ENCODE data around the gene DDX6. TPM values are rescaled to one million over a fixed set of nuclear protein-coding genes. Genes with fewer than 3 reads are reported as not detected.
"Not testable (repeated sequence)": the region's sequence is repeated elsewhere in the genome, so short reads cannot be mapped to it uniquely, and the experiment has no call there.

The DDX6 gene
- polyA plus RNA-seq, 1 donor from 2014 or later: 76.1 TPM

- no peaks in the 10 kb centered on the region for H3K36me3 ChIP-seq (ENCODE audit: insufficient read depth, low read length)
- no peaks in the 10 kb centered on the region for H3K9me2 ChIP-seq (ENCODE audit: insufficient read depth, low read length)
- no peak overlapping the region for H3K4me3 ChIP-seq (ENCODE audit: low read length)
- no peak overlapping the region for H3K9ac ChIP-seq (ENCODE audit: low read length)
- no peaks in the 10 kb centered on the region for H3K79me2 ChIP-seq (replicated peaks; ENCODE audit: insufficient read depth, low read length)
- H3K27ac ChIP-seq (ENCODE audit: low read length): no peak overlapping the region
- H3K9me3 ChIP-seq (ENCODE audit: low read length): no peaks in the 10 kb centered on the region
- no peak overlapping the region for H3K4me2 ChIP-seq (ENCODE audit: low read length)
- no peaks in the 10 kb centered on the region for H3F3A ChIP-seq (ENCODE audit: insufficient read depth, low read length, poor library complexity, severe bottlenecking)
- no peaks in the 10 kb centered on the region for H3K27me3 ChIP-seq (ENCODE audit: insufficient read depth, low read depth, low read length)
- no peak for TF ChIP-seq EZH2 (IDR thresholded peaks at IDR 0.05; ENCODE audit: borderline replicate concordance, insufficient read depth, low read length, poor library complexity, severe bottlenecking)
- no peak for TF ChIP-seq EP300 (conservative IDR thresholded peaks at IDR 0.05; ENCODE audit: poor library complexity, severe bottlenecking)
- TF ChIP-seq MXI1 (conservative IDR thresholded peaks at IDR 0.05; ENCODE audit: poor library complexity, severe bottlenecking): no peak
- TF ChIP-seq POLR2AphosphoS5 (IDR thresholded peaks at IDR 0.05): no peak
- TF ChIP-seq TAF1 (IDR thresholded peaks at IDR 0.05; ENCODE audit: low read depth): no peak
- no peak for TF ChIP-seq CTCF (IDR thresholded peaks at IDR 0.05; ENCODE audit: poor library complexity, severe bottlenecking)
- no peak for TF ChIP-seq RAD21 (conservative IDR thresholded peaks at IDR 0.05)
- no peak for TF ChIP-seq REST (IDR thresholded peaks at IDR 0.05; ENCODE audit: borderline replicate concordance)
- TF ChIP-seq SMC3 (conservative IDR thresholded peaks at IDR 0.05; ENCODE audit: poor library complexity): no peak
- no peak overlapping the region for H2AFZ ChIP-seq (ENCODE audit: low read depth, low read length)
- H4K20me1 ChIP-seq (ENCODE audit: insufficient read depth): no peaks in the 10 kb centered on the region
These were observed 76.1 kb downstream of the DDX6 start for GRCh38 chr11:118714816-118715215.

GRCh38 chr11:118714416-118714815 lies 76.5 kb downstream of the DDX6 start:
- not testable (repeated sequence) for H3K4me3 ChIP-seq (ENCODE audit: low read length); H3F3A ChIP-seq (ENCODE audit: insufficient read depth, low read length, poor library complexity, severe bottlenecking); H3K9ac ChIP-seq (ENCODE audit: low read length); H3K79me2 ChIP-seq (replicated peaks; ENCODE audit: insufficient read depth, low read length); H3K9me2 ChIP-seq (ENCODE audit: insufficient read depth, low read length); H3K9me3 ChIP-seq (ENCODE audit: low read length); H3K36me3 ChIP-seq (ENCODE audit: insufficient read depth, low read length); H3K27ac ChIP-seq (ENCODE audit: low read length); H3K27me3 ChIP-seq (ENCODE audit: insufficient read depth, low read depth, low read length); H4K20me1 ChIP-seq (ENCODE audit: insufficient read depth); H2AFZ ChIP-seq (ENCODE audit: low read depth, low read length); H3K4me2 ChIP-seq (ENCODE audit: low read length)

- Histone ChIP-seq H3K9ac (ENCODE audit: low read length) (no peak overlapping the region), H3K9me2 (ENCODE audit: insufficient read depth, low read length) (no peaks in the 10 kb centered on the region), H3K27me3 (ENCODE audit: insufficient read depth, low read depth, low read length) (no peaks in the 10 kb centered on the region), H3F3A (ENCODE audit: insufficient read depth, low read length, poor library complexity, severe bottlenecking) (no peaks in the 10 kb centered on the region), H3K36me3 (ENCODE audit: insufficient read depth, low read length) (no peaks in the 10 kb centered on the region), H3K4me3 (ENCODE audit: low read length) (no peak overlapping the region), H2AFZ (ENCODE audit: low read depth, low read length) (no peak overlapping the region), H3K79me2 (replicated peaks; ENCODE audit: insufficient read depth, low read length) (no peaks in the 10 kb centered on the region), H3K9me3 (ENCODE audit: low read length) (no peaks in the 10 kb centered on the region), H4K20me1 (ENCODE audit: insufficient read depth) (no peaks in the 10 kb centered on the region), H3K4me2 (ENCODE audit: low read length) (no peak overlapping the region), H3K27ac (ENCODE audit: low read length) (no peak overlapping the region)
- TF ChIP-seq EP300 (conservative IDR thresholded peaks at IDR 0.05; ENCODE audit: poor library complexity, severe bottlenecking): no peak
These were observed 82.7 kb downstream of the DDX6 start for GRCh38 chr11:118708296-118708695.

Data from neural cell (in vitro differentiated cells).